Nephron progenitor cell (in vitro differentiated cells): ENCODE measurements around the gene CTDSP1.

Experiments used
- DNase-seq: peaks from one replicate; pipeline ENCODE4 v3.0.0; 2021
- H3K27ac Mint-ChIP-seq: 2 replicates; pipeline ENCODE4 v1.8.0; 2021; ENCODE audit warnings: mild to moderate bottlenecking, moderate library complexity, mixed read lengths
- H3K27me3 Mint-ChIP-seq: 2 replicates; pipeline ENCODE4 v1.8.0; 2021; ENCODE audit warnings: mild to moderate bottlenecking, low read depth, mixed read lengths; ENCODE audit not compliant: poor library complexity
- H3K36me3 Mint-ChIP-seq: 2 replicates; pipeline ENCODE4 v1.8.0; 2021; ENCODE audit warnings: low read depth, mixed read lengths
- H3K4me1 Mint-ChIP-seq: 2 replicates; pipeline ENCODE4 v1.8.0; 2021; ENCODE audit warnings: mixed read lengths
- H3K4me3 Mint-ChIP-seq: 2 replicates; pipeline ENCODE4 v1.8.0; 2021; ENCODE audit warnings: mild to moderate bottlenecking, moderate library complexity, mixed read lengths
- H3K9me3 Mint-ChIP-seq: 2 replicates; pipeline ENCODE4 v1.8.0; 2021; ENCODE audit warnings: mild to moderate bottlenecking, moderate library complexity, mixed read lengths
- TF ChIP-seq, protein P1 (sequence below): fragments of 200-600 bp; sonication (generic); IDR thresholded peaks from 2 replicates; pipeline ENCODE4 v1.5.0; 2021; ENCODE audit warnings: antibody characterized with exemption

CTDSP1 gene

GRCh38 chr2:218392459-218392858 lies 7.2 kb upstream of the CTDSP1 start:
- no peaks in the 10 kb centered on the region for H3K9me3 Mint-ChIP-seq
- TF ChIP-seq, protein P1, sequence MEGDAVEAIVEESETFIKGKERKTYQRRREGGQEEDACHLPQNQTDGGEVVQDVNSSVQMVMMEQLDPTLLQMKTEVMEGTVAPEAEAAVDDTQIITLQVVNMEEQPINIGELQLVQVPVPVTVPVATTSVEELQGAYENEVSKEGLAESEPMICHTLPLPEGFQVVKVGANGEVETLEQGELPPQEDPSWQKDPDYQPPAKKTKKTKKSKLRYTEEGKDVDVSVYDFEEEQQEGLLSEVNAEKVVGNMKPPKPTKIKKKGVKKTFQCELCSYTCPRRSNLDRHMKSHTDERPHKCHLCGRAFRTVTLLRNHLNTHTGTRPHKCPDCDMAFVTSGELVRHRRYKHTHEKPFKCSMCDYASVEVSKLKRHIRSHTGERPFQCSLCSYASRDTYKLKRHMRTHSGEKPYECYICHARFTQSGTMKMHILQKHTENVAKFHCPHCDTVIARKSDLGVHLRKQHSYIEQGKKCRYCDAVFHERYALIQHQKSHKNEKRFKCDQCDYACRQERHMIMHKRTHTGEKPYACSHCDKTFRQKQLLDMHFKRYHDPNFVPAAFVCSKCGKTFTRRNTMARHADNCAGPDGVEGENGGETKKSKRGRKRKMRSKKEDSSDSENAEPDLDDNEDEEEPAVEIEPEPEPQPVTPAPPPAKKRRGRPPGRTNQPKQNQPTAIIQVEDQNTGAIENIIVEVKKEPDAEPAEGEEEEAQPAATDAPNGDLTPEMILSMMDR = no peak
- DNase-seq = no peak
- peaks cover 41% of the 10 kb centered on the region for H3K27me3 Mint-ChIP-seq
- peak overlapping the region; percentile 59 for H3K27ac Mint-ChIP-seq
- peaks cover 18% of the 10 kb centered on the region for H3K4me1 Mint-ChIP-seq
- no peaks in the 10 kb centered on the region for H3K36me3 Mint-ChIP-seq
- no peak overlapping the region for H3K4me3 Mint-ChIP-seq

DNA sequence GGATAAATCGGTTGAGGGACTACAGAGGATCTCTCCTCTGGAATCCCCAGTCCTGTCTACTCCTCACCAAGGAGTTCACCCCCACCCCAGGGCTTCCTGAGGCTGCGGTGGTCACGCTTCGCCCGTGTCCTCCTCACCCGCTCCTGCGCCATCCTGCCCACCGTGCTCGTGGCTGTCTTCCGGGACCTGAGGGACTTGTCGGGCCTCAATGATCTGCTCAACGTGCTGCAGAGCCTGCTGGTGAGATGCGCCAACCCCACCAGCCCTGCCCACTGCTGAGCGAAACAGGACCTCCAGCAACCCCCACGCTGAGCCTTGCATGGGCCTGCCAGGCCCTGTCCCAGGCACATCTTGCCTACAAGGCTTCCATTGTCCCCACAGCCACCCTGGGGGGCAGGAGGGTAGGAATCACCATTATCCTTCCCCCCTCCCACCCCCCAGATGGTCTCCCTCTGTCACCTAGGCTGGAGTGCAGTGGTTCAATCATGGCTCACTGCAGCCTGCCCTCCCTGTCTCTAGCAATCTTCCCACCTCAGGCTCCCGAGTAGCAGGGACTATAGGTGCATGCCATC lies 6.7 kb upstream of the CTDSP1 start:
- TF ChIP-seq, protein P1 = no peak
- Mint-ChIP-seq H3K9me3 (no peaks in the 10 kb centered on the region), H3K4me1 (peaks cover 24% of the 10 kb centered on the region), H3K4me3 (no peak overlapping the region), H3K27me3 (peaks cover 44% of the 10 kb centered on the region), H3K36me3 (no peaks in the 10 kb centered on the region), H3K27ac (no peak overlapping the region)
- DNase-seq = no peak

DNA sequence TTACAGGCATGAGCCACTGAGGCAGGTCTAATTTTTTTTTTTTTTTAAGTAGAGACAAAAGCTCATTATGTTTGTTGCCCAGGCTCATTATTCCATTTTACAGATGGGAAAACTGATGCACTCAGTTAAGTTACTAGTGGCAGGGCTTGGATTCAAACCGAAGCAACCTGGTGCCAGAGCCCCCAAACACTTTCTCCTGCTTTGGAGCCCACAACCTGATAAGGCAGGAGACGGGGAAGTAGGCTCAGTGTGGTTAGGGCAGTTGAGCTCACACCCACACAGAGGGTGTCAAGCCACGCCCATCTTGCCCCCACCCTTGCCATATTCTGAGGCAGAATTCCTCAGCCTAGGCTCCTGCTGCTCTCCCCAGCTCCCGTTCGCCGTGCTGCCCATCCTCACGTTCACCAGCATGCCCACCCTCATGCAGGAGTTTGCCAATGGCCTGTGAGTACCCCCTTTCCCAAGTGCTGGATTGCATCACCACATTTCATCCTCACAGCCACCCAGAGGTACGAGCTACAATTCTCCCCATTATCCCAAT lies 5.8 kb upstream of the CTDSP1 start:
- Mint-ChIP-seq H3K36me3 (no peaks in the 10 kb centered on the region), H3K9me3 (no peaks in the 10 kb centered on the region), H3K27me3 (peaks cover 45% of the 10 kb centered on the region), H3K4me1 (peaks cover 24% of the 10 kb centered on the region), H3K27ac (no peak overlapping the region), H3K4me3 (no peak overlapping the region)
- TF ChIP-seq, protein P1 = no peak
- DNase-seq = no peak

DNA sequence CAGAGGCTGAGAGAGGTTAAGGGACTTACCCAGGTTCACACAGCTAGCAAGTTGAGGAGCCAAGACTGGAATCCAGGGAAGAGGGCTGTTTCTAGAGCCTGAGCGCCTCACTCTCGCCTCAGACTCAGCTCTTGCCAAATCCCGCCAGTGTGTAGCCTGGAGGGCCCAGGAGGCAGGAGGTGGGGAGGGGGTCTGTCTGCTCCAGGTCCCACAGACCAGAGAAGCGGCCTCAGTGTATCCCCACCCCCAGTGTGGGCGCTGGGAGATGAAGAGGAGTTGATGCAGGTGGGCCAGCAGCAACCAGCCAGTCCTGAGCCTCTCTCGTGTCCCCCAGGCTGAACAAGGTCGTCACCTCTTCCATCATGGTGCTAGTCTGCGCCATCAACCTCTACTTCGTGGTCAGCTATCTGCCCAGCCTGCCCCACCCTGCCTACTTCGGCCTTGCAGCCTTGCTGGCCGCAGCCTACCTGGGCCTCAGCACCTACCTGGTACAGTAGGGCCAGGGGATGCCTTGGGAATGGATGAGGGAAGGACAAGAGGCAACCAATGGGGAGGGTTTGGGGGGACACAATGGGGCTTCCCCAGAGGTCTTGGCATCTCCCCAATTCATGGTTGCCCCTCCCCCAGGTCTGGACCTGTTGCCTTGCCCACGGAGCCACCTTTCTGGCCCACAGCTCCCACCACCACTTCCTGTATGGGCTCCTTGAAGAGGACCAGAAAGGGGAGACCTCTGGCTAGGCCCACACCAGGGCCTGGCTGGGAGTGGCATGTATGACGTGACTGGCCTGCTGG lies 5.2 kb upstream of the CTDSP1 start:
- peaks cover 24% of the 10 kb centered on the region for H3K4me1 Mint-ChIP-seq
- no peak overlapping the region for H3K4me3 Mint-ChIP-seq
- H3K27me3 Mint-ChIP-seq = peaks cover 48% of the 10 kb centered on the region
- no peak overlapping the region for H3K27ac Mint-ChIP-seq
- no peak for DNase-seq
- TF ChIP-seq, protein P1 = no peak
- no peaks in the 10 kb centered on the region for H3K9me3 Mint-ChIP-seq
- no peaks in the 10 kb centered on the region for H3K36me3 Mint-ChIP-seq

DNA sequence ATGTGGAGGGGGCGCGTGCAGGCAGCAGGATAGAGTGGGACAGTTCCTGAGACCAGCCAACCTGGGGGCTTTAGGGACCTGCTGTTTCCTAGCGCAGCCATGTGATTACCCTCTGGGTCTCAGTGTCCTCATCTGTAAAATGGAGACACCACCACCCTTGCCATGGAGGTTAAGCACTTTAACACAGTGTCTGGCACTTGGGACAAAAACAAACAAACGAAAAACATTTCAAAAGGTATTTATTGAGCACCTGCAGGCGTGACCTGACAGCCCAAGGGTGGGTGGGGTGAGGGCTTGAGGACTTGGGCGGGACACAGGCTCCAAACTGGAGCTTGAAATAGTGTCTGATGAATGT lies 4.6 kb upstream of the CTDSP1 start:
- Mint-ChIP-seq H3K36me3 (no peaks in the 10 kb centered on the region), H3K4me1 (peaks cover 24% of the 10 kb centered on the region), H3K27me3 (peaks cover 44% of the 10 kb centered on the region), H3K27ac (no peak overlapping the region), H3K9me3 (no peaks in the 10 kb centered on the region), H3K4me3 (no peak overlapping the region)
- TF ChIP-seq, protein P1 = no peak
- DNase-seq = no peak
